ENCODE data around the gene C20orf202.

The C20orf202 gene

GRCh38 chr20:1202762-1203504 lies at the start of gene C20orf202:
TSS of gene C20orf202 (plus strand) at chr20:1203454. CDS start at chr20:1203586, 132 bp downstream.
- no peak for DNase-seq (ENCODE audit: low read depth in 2 of 2)

GRCh38 chr20:1154226-1154625 lies 49.0 kb upstream of the C20orf202 start:
- DNase-seq (ENCODE audit: low read depth in 2 of 2): no peak

GRCh38 chr20:1154691-1155090 lies 48.6 kb upstream of the C20orf202 start:
- DNase-seq (ENCODE audit: low read depth in 2 of 2): no peak

- no peak for DNase-seq (ENCODE audit: low read depth in 2 of 2)
These were observed 47.9 kb upstream of the C20orf202 start for GRCh38 chr20:1155342-1155741.

GRCh38 chr20:1160496-1160895 lies 42.8 kb upstream of the C20orf202 start:
- no peak for DNase-seq (ENCODE audit: low read depth in 2 of 2)

GRCh38 chr20:1160991-1161390 lies 42.3 kb upstream of the C20orf202 start:
- no peak for DNase-seq (ENCODE audit: low read depth in 2 of 2)

- DNase-seq (ENCODE audit: low read depth in 2 of 2): no peak
These were observed 40.1 kb upstream of the C20orf202 start for GRCh38 chr20:1163105-1163504.

GRCh38 chr20:1163653-1164052 lies 39.6 kb upstream of the C20orf202 start:
- DNase-seq (ENCODE audit: low read depth in 2 of 2): no peak

GRCh38 chr20:1164871-1165270 lies 38.4 kb upstream of the C20orf202 start:
- no peak for DNase-seq (ENCODE audit: low read depth in 2 of 2)

GRCh38 chr20:1165521-1165920 lies 37.7 kb upstream of the C20orf202 start:
- DNase-seq (ENCODE audit: low read depth in 2 of 2): no peak

GRCh38 chr20:1165941-1166340 lies 37.3 kb upstream of the C20orf202 start:
- DNase-seq (ENCODE audit: low read depth in 2 of 2): no peak

- no peak for DNase-seq (ENCODE audit: low read depth in 2 of 2)
These were observed 36.1 kb upstream of the C20orf202 start for GRCh38 chr20:1166948-1167720.

- DNase-seq (ENCODE audit: low read depth in 2 of 2): no peak
These were observed 34.0 kb upstream of the C20orf202 start for GRCh38 chr20:1169224-1169623.

GRCh38 chr20:1171461-1172093 lies 31.7 kb upstream of the C20orf202 start:
- peak in 1 of 2 experiments; percentile 15 for DNase-seq (ENCODE audit: low read depth in 2 of 2)

- no peak for DNase-seq (ENCODE audit: low read depth in 2 of 2)
These were observed 29.6 kb upstream of the C20orf202 start for GRCh38 chr20:1173698-1174097.

- DNase-seq (ENCODE audit: low read depth in 2 of 2): no peak
These were observed 28.5 kb upstream of the C20orf202 start for GRCh38 chr20:1174787-1175186.

GRCh38 chr20:1177680-1178079 lies 25.6 kb upstream of the C20orf202 start:
- no peak for DNase-seq (ENCODE audit: low read depth in 2 of 2)

- DNase-seq (ENCODE audit: low read depth in 2 of 2): no peak
These were observed 25.2 kb upstream of the C20orf202 start for GRCh38 chr20:1178103-1178502.

GRCh38 chr20:1178623-1179022 lies 24.6 kb upstream of the C20orf202 start:
- DNase-seq (ENCODE audit: low read depth in 2 of 2): no peak

GRCh38 chr20:1180949-1181348 lies 22.3 kb upstream of the C20orf202 start:
- no peak for DNase-seq (ENCODE audit: low read depth in 2 of 2)

GRCh38 chr20:1182106-1182505 lies 21.1 kb upstream of the C20orf202 start:
- no peak for DNase-seq (ENCODE audit: low read depth in 2 of 2)

- no peak for DNase-seq (ENCODE audit: low read depth in 2 of 2)
These were observed 20.1 kb upstream of the C20orf202 start for GRCh38 chr20:1183153-1183552.

GRCh38 chr20:1184260-1184637 lies 19.0 kb upstream of the C20orf202 start:
- no peak for DNase-seq (ENCODE audit: low read depth in 2 of 2)

All from stimulated activated CD4-positive, alpha-beta T cell treated with anti-CD3 and anti-CD28 coated beads, Interleukin-12 subunit alpha, Interleukin-12 subunit beta, amount 100 ng/mL, for 24 hours (primary cell).